GM21367 (cell line): ENCODE results near the gene HOXD9.

Experiments
- ATAC-seq: cut with Tn5 transposase; IDR thresholded peaks from one replicate; pipeline ENCODE4 v1.9.1; 2021; ENCODE audit not compliant: unreplicated experiment

HOXD9 gene

GRCh38 chr2:176124110-176124946, 1.8 kb downstream of the HOXD9 start:
- no peak for ATAC-seq

- ATAC-seq, result no peak
These were observed 2.6 kb downstream of the HOXD9 start for GRCh38 chr2:176124947-176125771.

- ATAC-seq, result no peak
These were observed 3.2 kb downstream of the HOXD9 start for GRCh38 chr2:176125772-176126054.

DNA sequence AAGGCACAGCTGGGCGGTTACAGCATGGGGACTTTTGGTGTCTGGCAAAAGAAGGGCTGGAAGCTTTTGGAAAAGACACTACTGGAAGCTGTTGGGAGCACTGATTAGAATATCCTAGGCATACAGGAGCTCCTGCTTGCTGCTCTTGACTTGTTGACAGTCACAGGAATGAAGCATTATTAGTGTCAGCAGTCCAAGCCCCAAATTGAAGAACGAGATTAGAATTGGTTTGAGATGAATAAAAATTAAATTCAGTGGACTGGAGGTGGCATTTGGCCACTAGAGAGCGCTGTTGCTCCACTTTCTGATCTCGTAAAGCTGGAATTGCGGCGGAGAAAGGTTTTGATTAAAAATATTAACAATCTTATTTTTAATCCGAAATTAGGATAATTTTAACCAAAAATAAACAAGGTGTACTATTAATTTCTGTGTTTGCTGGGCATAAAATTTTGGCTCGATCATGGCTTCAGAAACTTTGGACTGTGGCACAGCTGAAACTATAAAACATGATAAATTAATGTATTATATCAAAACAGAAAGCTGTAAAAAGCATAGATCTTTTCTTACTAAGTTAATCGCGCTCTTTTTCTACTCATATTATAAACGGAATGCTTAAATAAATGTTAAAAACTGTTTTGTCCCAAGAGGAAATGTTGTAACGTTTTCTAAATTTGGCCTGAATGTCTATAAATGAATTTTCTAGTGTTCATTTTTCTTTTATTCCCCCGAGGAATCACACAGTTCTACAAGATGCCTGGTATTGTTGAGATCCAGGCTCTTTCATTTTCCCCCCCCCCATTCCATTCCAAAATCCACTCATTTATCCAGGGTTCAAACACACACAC, 4.6 kb downstream of the HOXD9 start:
- ATAC-seq, result no peak

DNA sequence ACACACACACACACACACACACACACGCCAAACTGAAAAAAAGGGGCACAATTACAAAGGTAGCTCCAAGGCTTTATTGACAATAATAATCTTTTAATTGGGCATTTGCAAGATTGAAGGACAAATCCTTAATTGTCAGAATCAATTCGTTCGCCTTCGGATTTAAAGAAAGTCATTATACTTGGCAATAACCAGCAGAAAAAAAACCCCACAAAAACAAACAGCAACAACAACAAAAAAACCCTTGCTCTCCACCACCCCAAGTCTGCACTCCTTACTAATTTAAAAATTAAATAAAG, 5.2 kb downstream of the HOXD9 start:
- ATAC-seq, result no peak

- no peak for ATAC-seq
These were observed 5.9 kb downstream of the HOXD9 start for GRCh38 chr2:176128172-176128981.

GRCh38 chr2:176128982-176129796, 6.7 kb downstream of the HOXD9 start, which contains the start of gene HOXD8:
Gene HOXD8, plus strand, starts transcription at chr2:176129705. Its CDS starts 662 bp downstream, at chr2:176130367.
- ATAC-seq, result no peak

DNA sequence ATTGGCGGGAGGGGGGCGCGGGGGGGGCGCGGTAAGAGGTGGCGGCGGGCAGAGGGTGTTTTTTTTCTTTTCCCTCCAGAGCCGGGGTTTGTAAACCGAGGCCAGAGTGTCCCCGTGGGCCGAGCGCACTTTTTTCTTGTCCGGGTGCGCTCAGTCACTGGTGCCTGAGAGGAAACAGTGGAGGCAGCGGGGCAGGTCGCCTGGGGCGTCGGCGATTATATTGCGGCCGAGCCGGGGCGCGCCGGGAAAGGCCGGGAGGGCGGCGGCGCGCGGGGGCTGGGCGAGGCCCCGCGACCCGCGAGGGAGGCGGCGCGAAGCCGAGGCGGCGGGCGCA, 7.3 kb downstream of the HOXD9 start:
- ATAC-seq, result no peak

GRCh38 chr2:176130147-176130956, 7.8 kb downstream of the HOXD9 start:
- ATAC-seq, result no peak

GRCh38 chr2:176130957-176131847, 8.7 kb downstream of the HOXD9 start:
- ATAC-seq, result no peak

DNA sequence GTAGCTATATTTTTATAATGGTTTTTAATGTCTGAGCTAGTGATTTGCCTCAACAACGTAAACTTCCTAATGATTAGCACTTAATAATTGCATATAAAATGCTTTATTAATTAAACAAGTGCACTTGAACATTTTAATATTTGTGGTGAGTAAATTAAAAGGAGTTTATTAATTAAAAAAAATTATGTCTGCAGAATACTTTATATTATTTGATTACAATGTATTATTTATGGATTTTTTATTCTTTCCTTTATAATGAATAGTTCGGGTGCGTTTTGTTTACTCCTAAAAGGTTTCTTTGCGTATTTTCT, 9.3 kb downstream of the HOXD9 start:
- ATAC-seq, result no peak

DNA sequence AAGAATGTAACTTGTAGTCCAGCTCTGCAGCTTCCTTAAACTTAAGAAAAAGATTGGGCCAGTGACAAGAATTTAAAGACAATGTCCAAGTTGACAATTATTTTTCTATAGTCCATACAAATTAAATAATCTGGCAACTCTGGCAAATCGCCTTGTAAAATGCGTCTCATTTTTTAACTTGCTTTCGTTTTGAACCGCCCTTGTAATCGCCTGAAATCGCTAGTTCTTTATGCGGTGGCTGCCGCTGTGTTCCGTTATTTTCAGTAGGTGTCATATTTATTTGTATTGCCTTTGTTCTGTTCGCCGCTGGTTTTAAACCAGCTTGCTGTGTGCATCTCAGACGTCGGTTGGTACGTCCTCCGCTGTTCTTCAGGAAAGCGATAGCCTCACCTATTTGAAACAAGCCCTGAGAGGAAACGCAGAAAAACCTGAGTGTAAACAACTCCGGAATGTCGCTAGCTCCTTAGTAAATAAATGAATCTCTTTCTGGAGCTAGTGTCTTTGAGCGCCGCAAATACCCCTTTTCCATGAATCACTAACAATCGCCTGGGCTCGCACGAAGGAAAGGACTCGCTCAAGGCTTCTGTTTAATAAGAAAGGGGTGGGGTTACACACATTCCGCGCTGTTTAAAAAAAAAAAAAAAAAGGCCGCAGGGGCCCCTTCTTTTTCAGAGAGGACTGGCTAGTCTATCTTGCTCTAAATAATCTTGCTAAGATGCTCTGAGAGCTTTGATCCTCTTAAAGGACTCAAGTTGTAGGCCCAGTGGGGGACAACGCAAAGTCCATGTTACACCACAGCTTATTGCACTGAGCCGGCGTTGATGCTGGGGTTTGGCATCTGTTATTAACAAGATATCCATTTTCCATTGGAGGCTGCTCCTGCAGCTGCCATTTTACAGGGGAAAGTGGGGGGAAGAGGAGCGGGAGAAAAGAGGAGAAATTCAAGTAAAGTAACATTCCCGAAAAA, 10.0 kb downstream of the HOXD9 start:
- no peak for ATAC-seq

GRCh38 chr2:176133389-176133788, 10.9 kb downstream of the HOXD9 start:
- ATAC-seq, result no peak

- ATAC-seq, result no peak
These were observed 11.5 kb downstream of the HOXD9 start for GRCh38 chr2:176134035-176134434.

DNA sequence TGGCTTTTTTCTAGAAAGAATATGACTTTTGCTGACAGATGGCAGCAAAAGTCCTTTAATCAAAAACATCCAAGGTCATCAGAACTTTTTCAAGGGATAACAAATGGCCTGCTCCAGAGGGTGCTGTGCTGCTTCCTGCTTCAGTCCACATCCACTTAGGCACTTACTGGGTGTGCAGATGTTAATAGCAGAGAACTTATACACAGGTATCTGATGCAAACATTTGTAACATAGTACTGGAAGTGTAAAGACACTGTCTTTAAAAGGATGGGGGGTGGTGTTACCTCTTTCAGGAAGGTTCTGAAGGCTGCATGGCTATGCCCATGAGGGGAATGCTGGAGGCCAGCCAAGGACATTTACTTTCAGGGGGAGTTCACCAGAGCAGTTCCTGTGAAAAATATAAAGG, 12.5 kb downstream of the HOXD9 start:
- ATAC-seq, result no peak

- no peak for ATAC-seq
These were observed 14.1 kb downstream of the HOXD9 start for GRCh38 chr2:176136374-176137251.
